Spleen (tissue), 11 donors: ENCODE results near the gene FGR. TPM values are rescaled to one million over a fixed set of nuclear protein-coding genes. Genes with fewer than 3 reads are reported as not detected.

Source experiments
- DNase-seq: peaks from one replicate; pipeline ENCODE4 v3.0.0-alpha.2; 2020
- H3K27ac ChIP-seq, 8 donors: fragments of 200-600 bp; sonication (generic) in 7 of 8; 1 replicate in 4 of 8; 2 replicates in 4 of 8; pipeline versions ENCODE4 v1.5.0 to v1.8.0; 2016 to 2021; ENCODE audit warnings: inconsistent platforms in 4 of 8, mild to moderate bottlenecking in 4 of 8, moderate library complexity in 1 of 8
- H3K27me3 ChIP-seq, 7 donors: fragments of 200-600 bp; sonication (generic) in 6 of 7; replicated peaks in 1 of 7; 1 replicate in 4 of 7; 2 replicates in 3 of 7; pipeline versions ENCODE4 v1.5.0 to v1.8.0; 2016 to 2021; ENCODE audit warnings: inconsistent platforms in 3 of 7, mild to moderate bottlenecking in 1 of 7
- H3K36me3 ChIP-seq, 6 donors: fragments of 200-600 bp; sonication (generic) in 5 of 6; 1 replicate in 4 of 6; 2 replicates in 2 of 6; pipeline versions ENCODE4 v1.5.0 to v1.8.0; 2016 to 2021; ENCODE audit warnings: inconsistent platforms in 2 of 6
- H3K4me1 ChIP-seq, 6 donors: fragments of 200-600 bp; sonication (generic) in 5 of 6; 1 replicate in 3 of 6; 2 replicates in 3 of 6; pipeline versions ENCODE4 v1.5.0 to v1.8.0; 2016 to 2021; ENCODE audit warnings: inconsistent platforms in 3 of 6
- H3K4me3 ChIP-seq, 8 donors: fragments of 200-600 bp; sonication (generic) in 7 of 8; 1 replicate in 4 of 8; 2 replicates in 4 of 8; pipeline versions ENCODE4 v1.5.0 to v1.8.0; 2016 to 2021; ENCODE audit warnings: inconsistent platforms in 4 of 8, mild to moderate bottlenecking in 4 of 8, moderate library complexity in 2 of 8
- H3K9me3 ChIP-seq, 8 donors: fragments of 200-600 bp; sonication (generic) in 7 of 8; 1 replicate in 4 of 8; 2 replicates in 4 of 8; pipeline versions ENCODE4 v1.5.0 to v1.8.0; 2016 to 2021; ENCODE audit warnings: inconsistent platforms in 4 of 8
- CTCF ChIP-seq, 11 experiments: fragments of 200-600 bp in 7 of 11; fragments of 450-650 bp in 4 of 11; sonication (generic) in 4 of 11; IDR thresholded peaks in 8 of 11; conservative IDR thresholded peaks in 3 of 11; 1 replicate in 7 of 11; 2 replicates in 4 of 11; pipeline versions ENCODE4 v1.4.0 to v1.8.0; 2016 to 2021; ENCODE audit warnings: antibody characterized with exemption in 11 of 11, inconsistent platforms in 4 of 11, mild to moderate bottlenecking in 1 of 11
- POLR2A ChIP-seq, 3 donors: fragments of 450-650 bp; IDR thresholded peaks; one replicate each; pipeline ENCODE4 v1.5.1; 2017; ENCODE audit warnings: antibody characterized with exemption in 3 of 3, mild to moderate bottlenecking in 1 of 3
- POLR2AphosphoS5 ChIP-seq, 3 donors: sonication (generic); formaldehyde crosslinking; IDR thresholded peaks; one replicate each; pipeline ENCODE4 v1.5.1; 2017; ENCODE audit warnings: antibody characterized with exemption in 3 of 3
- WGBS, 5 donors: extraction: QIAGEN DNeasy Blood & Tissue Kit in 3 of 5; methylation state at CpG; one replicate each; pipeline versions ENCODE4 v1.1.5 to v1.1.7; 2013 to 2018; 5-methylcytosine and 5-hydroxymethylcytosine counted together
- intact Hi-C: fragments of 100-400 bp; cut with DNase I; formaldehyde crosslinking; loops from one replicate; pipeline ENCODE4 v1.15.0; 2023; ENCODE audit warnings: low total_unique reads
- polyA plus RNA-seq, 3 donors: library from polyadenylated mRNA; stranded (reverse); fragments of 200-250 nt; gene quantifications; one replicate each; pipeline ENCODE4 v1.2.1, GENCODE V29; 2013
- total RNA-seq, 7 donors: library from RNA; depleted of rRNA in 3 of 7; stranded (reverse); fragments of >200 nt in 3 of 7; fragmentation: NEBNext Ultra II Directional in 4 of 7; extraction: Animal tissue kit (Norgen Biotek cat#: 25700) in 4 of 7; gene quantifications; one replicate each; pipeline versions ENCODE4 v1.1.0 to v1.2.1, GENCODE V29; 2016 to 2021
- donor health status: healthy with polysubstance abuse.
- donor health status: DM: no; HTN: no; CAD: no; lungs with moderate emphysema.
- donor health status: DM: no; HTN: no; CAD: no.
- donor health status: Bipolar disorder and iron deficiency.
- donor health status: healthy.
- donor health status: DM: no; HTN: no; CAD: no.
- donor health status: DM: yes; HTN: yes; CAD: no.

Gene FGR
- total and polyA plus RNA-seq, 10 donors: 44.7 to 249 (median 121) TPM

DNA sequence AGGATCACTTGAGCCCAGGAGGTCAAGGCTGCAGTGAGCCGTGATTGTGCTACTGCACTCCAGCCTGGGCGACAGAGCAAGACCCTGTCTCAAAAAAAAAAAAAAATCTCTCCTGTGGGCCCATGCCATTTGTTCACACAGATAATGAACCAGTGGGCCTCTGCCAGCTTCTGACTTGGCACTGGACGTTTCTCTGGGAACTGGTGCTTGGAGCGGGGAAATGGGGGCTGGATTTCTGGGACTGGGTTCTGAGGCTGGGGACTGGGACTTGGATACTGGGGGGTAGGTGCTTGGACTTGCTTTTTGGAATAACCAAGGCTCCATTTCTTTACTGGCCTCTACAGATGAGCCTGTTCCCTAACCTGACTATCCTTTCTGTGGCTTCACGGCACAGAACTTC is 27.3 kb upstream of the FGR start:
- H3K4me1 ChIP-seq: peaks cover 34 to 64% (median 52%) of the 10 kb centered on the region in 6 donors
- intact Hi-C loops: loop anchor here (2.0 to 5.0 kb wide), 2 partner anchors 53 to 260 kb away; no protein-coding TSS in a partner anchor
- DNase-seq: peak; percentile 72
- WGBS, 5 donors: 71 to 82% (median 74%) methylated on average over 5 of the region's 5 CpGs
- TF ChIP-seq POLR2A (IDR thresholded peaks at IDR 0.05): no peak
- no peak for TF ChIP-seq CTCF (IDR thresholded peaks at IDR 0.05 in 8 of 11, conservative IDR thresholded peaks at IDR 0.05 in 3 of 11)
- TF ChIP-seq POLR2AphosphoS5 (IDR thresholded peaks at IDR 0.05): no peak
- H3K9me3 ChIP-seq: no peaks in the 10 kb centered on the region
- no peaks in the 10 kb centered on the region for H3K27me3 ChIP-seq
- H3K4me3 ChIP-seq: peak overlapping the region in 1 of 8 donors; percentile 53
- H3K36me3 ChIP-seq: peaks cover 0 to 24% (median 0%) of the 10 kb centered on the region in 6 donors
- peak overlapping the region; percentile 77 to 99 (median 88) for H3K27ac ChIP-seq

- DNase-seq: peak; percentile 68
- Histone ChIP-seq H3K27me3 (no peaks in the 10 kb centered on the region), H3K36me3 (peaks cover 0 to 16% (median 0%) of the 10 kb centered on the region in 6 donors), H3K4me1 (peaks cover 34 to 69% (median 53%) of the 10 kb centered on the region in 6 donors), H3K4me3 (no peak overlapping the region), H3K9me3 (no peaks in the 10 kb centered on the region), H3K27ac (peak overlapping the region in 7 of 8 donors; percentile 94 to 99 (median 98))
- TF ChIP-seq POLR2AphosphoS5 (IDR thresholded peaks at IDR 0.05) (no peak), CTCF (IDR thresholded peaks at IDR 0.05 in 8 of 11, conservative IDR thresholded peaks at IDR 0.05 in 3 of 11) (no peak), POLR2A (IDR thresholded peaks at IDR 0.05) (no peak)
- 93 to 95% (median 94%) methylated on average over 8 of the region's 8 CpGs for WGBS, 5 donors
- intact Hi-C loops: loop anchor here (2.0 to 5.0 kb wide), 2 partner anchors 53 to 259 kb away; no protein-coding TSS in a partner anchor
Measured at GRCh38 chr1:27661412-27662075, 26.6 kb upstream of the FGR start.

DNA sequence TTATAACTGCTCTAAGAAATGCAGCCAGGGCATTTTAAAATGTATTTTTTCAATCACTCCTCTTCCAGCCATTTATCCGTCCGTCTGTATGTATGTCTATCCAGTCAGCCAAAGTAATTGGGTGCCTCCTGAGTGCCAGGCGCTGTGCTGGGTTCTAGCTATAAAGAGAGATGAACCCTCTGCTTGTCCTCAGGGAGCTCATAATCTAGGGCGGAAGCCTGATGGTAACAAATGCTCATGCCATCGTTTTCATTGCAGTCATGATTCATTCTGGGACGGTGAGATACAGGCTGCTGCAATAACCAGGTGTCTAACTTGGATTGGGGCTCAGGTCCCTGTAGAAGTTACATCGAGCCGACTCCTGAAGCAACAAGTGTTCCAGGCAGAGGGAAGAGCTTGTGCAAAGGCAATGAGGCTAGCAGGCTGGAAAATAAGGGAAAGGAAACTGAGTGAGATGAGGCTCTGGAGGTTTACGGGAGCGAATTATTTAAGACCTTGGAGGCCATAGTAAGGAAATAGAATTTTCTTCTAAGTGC is 25.4 kb upstream of the FGR start:
- TF ChIP-seq POLR2A (IDR thresholded peaks at IDR 0.05) (no peak), POLR2AphosphoS5 (IDR thresholded peaks at IDR 0.05) (no peak), CTCF (IDR thresholded peaks at IDR 0.05 in 8 of 11, conservative IDR thresholded peaks at IDR 0.05 in 3 of 11) (no peak)
- WGBS, 5 donors: 46 to 58% (median 51%) methylated on average over 10 of the region's 10 CpGs
- intact Hi-C loops: loop anchor here (5.0 kb wide), 1 partner anchor 258 kb away; no protein-coding TSS in a partner anchor
- Histone ChIP-seq H3K9me3 (no peaks in the 10 kb centered on the region), H3K36me3 (peaks cover 0 to 5% (median 0%) of the 10 kb centered on the region in 6 donors), H3K27ac (peak overlapping the region; percentile 94 to 99 (median 98)), H3K4me1 (peaks cover 41 to 81% (median 65%) of the 10 kb centered on the region in 6 donors), H3K4me3 (peak overlapping the region in 7 of 8 donors; percentile 33 to 80 (median 50)), H3K27me3 (no peaks in the 10 kb centered on the region)
- DNase-seq: no peak
